ENCODE data around the gene SIK3. TPM values are rescaled to one million over a fixed set of nuclear protein-coding genes. Genes with fewer than 3 reads are reported as not detected.

Gene SIK3
- total RNA-seq, 1 experiment from 2014 or later: 10.0 TPM

DNA sequence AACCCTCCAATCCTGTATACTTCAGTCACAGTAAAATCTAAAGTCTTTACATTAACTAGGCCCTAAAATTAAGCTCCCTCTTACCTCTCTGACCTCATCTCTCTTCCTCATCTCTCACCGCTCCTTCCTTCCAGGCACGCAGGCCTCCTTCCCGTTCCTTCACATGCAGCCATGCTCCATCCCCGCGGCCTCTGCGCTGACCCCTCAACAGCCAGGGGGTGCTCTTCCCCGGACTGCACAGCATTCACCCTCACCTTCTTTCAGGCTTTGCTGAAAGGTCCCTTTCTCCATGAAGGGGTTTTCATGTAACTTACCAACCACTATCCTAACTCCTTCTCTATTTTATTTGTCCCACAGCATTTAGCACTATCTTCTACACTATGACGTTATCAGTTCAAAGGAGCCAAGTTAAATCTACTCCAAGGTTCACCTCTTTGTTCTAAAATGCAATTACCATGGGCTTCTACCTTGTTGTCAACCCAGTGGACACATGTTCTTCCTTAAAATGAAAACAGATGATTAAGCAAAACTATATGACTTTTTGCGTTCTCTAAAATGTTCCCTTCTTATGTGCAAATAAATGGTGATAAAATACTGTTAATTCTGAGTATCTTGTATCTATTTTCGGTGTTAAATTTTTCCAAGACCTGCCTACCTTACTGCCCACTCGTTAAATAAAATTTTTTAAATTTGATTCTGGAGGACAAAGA lies 203.0 kb downstream of the SIK3 start:
- no peak for DNase-seq (ENCODE audit: low spot score)

DNA sequence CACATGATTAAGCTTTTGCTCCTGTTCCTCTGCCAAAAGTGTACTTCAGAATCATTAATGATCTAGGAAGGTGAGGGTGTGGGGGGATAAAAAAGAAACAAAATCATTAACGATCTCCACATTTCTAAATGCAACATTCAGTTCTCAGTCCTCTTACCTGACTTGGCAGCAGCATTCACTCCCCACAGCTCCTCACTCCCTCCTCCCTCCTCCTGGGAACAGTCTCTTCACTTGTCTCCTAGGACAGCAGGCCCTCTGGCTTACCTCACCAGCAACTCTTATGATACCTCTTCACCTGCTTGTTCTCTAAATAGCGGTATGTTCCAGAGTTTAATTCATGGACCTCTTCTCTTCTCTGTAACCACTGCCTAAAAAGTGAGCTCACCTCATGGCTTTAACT lies 204.3 kb downstream of the SIK3 start:
- no peak for DNase-seq (ENCODE audit: low spot score)

DNA sequence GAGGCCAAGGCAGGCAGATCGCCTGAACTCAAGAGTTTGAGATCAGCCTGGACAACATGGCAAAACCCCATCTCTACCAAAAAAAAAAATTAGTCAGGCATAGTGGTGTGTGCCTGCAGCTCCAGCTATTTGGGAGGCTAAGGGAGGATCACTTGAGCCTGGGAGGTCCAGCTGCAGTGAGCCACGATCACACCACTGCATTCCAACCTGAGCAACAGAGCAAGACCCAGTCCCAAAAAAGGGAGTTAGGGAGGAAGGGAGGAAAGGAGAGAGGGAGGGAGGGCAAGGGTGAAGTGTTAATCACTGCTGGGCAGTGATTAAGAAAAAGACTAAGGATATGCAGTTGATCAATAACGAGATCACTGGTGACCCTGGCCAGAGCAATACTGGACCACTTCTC lies 204.8 kb downstream of the SIK3 start:
- no peak for DNase-seq (ENCODE audit: low spot score)

DNA sequence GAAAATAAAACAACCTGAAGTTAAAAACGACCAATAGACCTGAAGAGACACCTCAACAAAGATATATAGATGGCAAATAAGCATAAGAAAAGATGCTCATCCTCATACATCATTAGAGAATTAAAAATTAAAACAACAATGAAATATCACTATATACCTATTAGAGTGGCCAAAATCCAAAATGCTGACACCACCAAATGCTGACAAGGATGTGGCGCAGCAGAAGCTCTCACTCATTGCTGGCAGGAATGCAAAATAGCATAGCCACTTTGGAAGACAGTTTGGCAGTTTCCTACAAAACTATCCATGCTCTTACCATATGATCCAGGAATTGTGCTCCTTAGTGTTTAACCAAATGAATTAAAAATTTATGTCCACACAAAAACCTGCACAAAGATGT lies 205.9 kb downstream of the SIK3 start:
- no peak for DNase-seq (ENCODE audit: low spot score)

DNA sequence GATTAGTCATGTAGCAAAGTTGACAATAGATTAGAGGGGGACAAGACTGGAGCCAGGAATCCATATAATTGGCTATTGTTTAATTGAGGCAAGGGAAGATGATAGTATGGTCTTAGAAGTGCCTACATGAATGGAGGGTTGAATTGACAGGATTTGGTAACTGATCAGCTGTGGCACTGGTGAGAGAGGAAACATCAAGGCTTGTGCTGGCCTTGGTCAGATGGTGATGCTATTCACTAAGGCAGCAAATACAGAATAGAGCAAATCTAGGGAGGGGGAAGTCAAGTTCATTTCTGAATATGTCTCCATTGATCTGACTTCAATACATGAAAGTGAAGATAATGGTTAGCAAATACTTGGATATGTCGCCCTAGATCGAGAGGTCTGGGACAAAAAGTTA lies 206.5 kb downstream of the SIK3 start:
- DNase-seq (ENCODE audit: low spot score): no peak

DNA sequence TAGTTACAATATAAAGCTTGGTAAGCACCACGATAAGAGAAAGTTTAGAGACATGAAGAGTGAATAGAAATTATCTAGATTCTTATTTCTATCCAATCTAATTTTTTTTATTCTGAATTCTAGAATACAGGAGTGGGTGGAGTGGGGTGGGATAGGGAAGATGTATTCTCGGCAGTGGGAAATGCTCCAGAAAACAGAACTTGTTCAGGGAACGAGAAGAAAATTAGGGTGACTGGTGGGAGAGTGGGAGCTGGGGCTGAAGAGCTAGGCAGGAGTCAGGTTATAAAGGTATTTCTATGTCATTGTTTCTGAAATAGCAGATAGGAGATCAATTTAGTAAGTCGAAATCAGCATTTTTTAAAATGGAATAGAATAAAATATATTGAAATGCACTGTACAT lies 207.6 kb downstream of the SIK3 start:
- DNase-seq (ENCODE audit: low spot score): no peak

DNA sequence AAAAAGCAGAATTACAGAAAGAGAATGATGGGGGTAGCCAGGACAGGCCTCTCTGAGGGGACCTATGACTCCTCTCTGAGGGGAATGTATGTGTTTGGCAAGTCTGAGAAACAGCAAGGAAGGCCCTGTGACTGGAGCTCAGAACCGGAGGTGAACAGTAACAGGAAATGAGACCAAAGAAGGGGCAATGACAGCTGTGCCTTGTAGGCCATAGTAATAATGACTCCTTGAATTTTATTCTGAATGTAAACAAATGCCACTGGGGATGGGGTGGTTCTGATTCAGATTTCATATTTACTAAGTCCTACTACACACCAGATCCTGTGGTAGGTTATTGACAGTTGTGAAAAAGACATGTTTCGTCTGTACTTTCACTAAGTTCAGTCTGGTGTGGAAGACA lies 208.0 kb downstream of the SIK3 start:
- DNase-seq (ENCODE audit: low spot score): no peak

DNA sequence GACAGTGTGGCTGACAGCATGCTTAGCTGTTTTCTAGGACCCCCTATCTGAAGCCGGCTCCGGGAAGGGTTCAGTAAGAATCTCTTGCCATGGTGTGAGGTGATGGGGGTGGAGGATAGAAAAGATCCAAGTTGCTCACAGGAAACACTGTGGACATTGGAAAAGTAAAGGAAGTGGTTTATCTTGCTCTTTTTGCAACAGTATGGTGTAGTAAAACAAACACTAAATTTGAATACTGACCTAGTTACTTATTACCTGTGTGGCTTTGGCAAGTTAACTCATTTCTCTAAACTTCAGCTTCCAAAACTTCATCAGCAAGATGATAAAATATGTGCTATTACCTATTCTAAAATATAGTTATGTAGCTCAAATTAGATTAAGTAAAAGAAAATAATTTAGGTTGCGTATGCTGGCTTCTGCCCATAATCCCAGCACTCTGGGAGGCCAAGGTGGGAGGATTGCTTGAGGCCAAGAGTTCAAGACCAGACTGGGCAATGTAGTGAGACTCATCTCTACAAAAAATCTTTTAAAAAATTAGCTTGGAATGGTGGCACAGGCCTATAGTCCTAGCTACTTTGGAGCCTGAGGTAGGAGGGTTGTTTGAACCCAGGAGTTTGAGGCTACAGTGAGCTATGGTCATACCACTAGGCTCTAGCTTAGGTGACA lies 209.2 kb downstream of the SIK3 start:
- DNase-seq (ENCODE audit: low spot score): no peak

DNA sequence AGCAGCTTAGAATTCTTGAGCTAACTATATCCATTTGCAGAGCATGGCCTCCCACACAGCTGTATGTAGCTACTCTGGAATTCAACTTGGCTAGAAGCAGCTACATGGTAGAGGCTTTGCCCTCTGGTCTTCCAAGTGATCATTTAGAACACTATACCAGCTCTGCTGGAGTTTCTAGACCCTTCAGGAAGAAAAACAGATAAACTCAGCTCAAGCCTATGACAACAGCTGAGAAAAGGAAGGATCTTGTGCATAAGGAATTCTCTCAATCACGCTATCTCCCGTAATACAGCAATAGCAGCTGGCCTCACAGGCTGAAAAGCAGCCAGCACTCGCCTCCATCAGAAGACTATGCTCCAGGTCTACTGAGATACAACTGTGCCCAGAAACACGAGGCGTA lies 210.2 kb downstream of the SIK3 start:
- DNase-seq (ENCODE audit: low spot score): no peak

DNA sequence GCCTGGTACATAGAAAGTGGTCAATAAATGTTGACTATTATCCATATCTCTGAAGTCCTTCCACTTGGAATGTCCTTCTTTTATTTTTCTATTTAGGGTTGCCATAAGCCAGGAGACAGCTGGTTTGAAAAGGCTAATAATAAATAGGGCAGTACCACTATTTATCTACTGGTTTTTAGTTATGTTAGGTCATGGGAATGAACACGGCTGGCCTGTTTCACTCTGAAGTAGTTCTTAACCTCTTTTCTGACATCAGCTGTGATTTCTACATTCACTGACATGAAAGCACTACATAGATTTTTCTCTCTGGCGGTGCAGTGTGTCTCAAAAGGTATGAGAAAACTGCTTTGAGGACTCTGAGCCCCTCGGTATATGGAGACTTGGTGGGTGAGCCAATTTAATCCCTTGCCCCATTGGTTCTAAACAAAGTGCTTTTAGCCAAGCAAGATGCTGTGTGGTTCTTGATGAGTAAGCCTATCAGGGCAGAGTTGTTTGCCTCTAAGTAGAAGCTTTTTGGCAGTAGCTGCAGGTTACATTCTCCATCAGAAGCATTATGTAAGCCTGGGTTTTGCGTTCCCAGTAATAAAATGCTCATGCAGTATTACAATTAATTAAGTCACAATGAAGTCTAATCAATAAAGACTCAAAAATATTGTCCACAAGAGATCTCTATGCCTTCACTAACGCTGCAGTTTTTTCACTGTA lies 212.1 kb downstream of the SIK3 start:
- no peak for DNase-seq (ENCODE audit: low spot score)

DNA sequence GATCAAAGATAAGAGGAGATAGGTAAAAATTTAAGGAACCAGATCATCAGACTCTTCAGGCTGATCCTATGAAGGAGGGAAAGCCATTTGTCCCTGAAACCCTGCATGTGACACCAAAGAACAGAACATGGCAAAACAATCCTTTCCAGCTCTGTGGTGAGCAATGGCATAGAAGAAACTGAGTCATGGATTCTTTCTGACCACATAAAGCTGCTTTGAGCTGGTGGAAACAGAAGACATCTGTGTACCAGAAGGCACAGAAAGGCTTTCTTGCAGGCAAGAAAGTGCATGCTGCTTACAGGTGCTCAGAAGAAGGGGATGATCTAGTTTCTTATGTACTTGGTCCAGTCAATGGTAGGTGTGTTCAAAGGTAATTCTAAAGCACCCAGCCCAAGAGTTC lies 215.8 kb downstream of the SIK3 start:
- no peak for DNase-seq (ENCODE audit: low spot score)

DNA sequence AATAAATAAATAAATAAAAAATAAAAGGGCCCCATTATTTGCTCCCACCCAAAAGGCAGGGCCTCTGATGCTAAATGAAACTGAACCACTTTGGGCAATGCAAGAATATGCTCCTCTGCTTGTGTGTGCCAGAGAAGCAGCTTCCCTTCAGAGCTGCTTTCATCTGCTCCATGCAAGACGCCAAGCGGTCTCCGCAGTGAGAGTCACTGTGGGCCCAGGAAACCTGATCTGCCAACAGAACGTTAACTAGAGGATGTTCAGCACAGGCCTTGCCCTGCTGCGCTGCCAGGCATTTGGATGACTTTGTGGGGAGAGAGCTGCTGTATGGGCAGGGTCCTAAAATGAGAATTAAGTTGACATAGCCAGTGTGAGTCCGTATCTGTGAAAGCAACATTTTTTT lies 217.1 kb downstream of the SIK3 start:
- DNase-seq (ENCODE audit: low spot score): no peak

DNA sequence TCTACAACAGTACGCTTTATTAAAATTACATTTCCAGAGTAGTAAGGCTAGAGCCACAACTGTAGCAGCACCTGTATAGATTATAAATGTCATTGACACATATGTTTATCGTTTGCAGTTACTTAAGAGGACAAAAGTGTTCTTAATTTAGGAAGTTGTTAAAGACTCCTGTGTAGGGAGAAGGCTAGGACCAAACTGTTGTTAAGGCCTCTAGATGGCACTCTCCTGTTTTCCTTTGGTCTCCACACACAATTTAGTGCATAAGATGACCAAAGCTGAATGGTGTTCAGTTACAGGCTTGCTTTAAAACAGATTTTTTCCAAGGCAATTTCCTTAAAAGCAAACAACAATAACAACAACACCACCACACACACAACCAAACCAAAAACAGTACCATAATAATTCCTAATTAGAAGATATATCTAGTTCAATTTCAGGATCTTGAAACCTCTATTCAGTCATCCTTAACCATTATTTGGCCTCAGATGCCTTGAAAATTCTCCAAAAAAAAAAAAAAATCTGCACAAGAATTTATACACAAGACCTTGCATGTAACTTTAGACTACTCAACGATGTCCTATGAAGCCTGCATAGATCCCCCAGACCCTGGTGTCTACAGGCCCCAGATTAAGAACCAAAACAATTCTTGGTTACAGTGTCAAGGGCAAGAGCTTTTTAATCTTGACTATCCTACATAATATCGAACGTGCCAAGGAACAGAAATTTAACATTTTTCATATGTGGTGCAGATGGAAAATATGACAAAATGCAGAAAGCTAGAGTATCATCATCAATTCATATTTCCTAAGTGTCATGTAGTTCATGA lies 218.2 kb downstream of the SIK3 start:
- peak; percentile 80 for DNase-seq (ENCODE audit: low spot score)

DNA sequence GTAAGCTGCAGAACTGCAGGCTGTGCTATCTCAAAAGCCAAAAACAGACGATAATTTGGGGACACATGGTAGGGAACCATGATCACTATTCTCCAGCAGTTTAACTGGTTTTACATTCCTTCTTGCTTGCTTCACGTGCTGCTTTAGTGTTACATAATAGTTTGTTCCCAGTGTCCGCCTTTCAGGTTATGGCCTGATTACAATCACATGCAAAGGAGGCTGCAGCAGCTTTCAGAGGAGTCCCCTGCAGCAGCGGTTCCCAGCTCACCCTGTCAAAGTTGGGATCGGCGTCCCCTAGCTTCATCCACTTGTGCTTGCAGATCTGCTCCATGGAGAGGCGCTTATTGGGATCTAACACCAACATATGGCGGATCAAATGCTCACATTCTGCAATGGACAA lies 221.6 kb downstream of the SIK3 start:
- DNase-seq (ENCODE audit: low spot score): no peak

DNA sequence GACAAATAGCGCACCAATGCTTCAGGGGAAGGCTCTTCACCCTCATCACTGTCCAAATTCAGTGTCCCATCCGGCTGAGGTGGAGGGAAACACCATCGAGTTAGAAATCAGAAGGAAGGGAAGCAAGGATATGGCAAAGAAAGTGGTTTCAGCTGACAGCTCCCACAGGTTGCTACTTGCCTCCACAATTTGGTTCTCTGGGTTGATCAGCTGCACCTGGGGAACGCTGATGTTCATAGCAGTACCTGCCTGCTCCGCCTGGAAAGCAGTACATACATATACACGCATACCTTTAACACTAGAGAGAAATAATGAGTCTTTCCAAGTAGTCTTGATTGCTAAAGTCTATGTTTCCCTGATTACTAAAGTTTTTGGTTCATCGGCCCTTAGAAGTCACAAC lies 223.0 kb downstream of the SIK3 start:
- no peak for DNase-seq (ENCODE audit: low spot score)

DNA sequence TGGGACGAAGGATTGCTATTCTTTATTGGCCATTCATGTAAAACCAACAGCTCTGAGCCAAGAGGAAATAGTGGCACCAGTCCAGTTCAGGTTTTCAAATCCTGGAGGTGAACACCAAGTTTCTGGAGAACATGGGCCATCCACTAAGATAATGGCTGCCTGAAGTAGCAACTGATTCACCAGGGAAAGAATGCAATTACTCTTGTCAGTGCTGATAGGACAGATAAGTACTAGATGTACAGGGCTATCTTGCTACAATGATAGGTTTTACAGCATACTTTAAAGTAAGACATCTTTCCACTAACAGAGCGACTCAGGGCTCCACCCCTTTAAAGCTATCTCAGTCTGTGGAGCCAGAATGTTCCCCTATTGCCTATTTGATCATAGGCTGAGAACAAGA lies 224.0 kb downstream of the SIK3 start:
- no peak for DNase-seq (ENCODE audit: low spot score)

DNA sequence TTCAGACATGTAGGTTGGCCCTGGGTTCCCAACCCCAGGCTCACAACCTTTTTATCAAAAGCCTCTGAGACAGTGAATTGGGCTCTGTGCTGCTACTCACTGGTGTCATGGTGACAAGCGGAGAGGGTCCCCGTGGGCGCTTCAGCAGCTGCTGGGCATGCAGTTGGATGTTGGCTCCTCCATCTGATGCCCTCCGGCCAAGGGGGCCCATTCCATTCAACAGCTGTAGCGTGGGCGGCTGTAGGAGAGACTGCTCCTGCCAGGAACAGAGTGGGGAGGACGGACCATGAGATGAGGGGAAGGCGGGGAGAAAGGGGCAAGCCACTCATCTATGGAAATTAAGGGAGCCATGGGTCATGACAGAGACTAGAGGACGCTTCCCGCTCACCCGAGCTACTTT lies 224.8 kb downstream of the SIK3 start:
- no peak for DNase-seq (ENCODE audit: low spot score)

DNA sequence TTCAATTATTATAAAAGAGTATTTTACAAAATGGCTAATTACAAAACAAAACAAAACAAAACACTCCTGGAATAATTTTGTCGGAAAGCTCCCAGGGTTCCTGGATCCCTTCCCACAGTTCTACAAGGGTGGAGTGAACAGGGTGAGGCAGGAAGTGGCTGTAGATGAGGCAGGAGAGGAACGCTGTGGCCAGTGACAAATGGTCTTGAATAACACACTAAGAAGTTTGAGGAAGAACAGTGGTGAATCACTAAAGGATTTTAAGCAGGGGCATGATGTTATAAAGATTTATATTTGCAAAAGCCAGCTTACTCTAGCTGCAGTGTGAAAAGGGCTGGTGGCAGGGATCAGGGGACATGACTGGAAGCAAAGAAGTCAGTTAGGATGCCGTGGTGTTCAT lies 227.0 kb downstream of the SIK3 start:
- no peak for DNase-seq (ENCODE audit: low spot score)

DNA sequence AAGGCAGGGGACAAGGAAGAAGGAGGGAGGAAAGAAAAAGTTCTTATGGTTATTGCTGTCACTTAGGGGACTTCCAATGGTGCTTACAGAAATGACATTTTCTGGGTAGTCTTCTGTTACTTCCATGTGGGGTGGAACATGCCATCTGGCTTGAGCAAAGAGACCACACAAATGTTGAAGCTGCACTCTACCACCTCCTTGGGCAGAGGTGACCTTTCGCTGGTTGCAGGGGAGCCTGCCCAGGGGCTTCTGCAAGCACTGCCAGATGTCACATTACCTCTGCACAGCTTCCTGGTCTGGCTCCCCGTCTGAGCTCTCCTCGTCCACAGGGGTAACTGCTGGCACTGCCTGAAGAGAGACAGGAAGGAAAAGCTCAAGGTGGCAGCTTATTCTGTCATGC lies 228.2 kb downstream of the SIK3 start:
- DNase-seq (ENCODE audit: low spot score): no peak

DNA sequence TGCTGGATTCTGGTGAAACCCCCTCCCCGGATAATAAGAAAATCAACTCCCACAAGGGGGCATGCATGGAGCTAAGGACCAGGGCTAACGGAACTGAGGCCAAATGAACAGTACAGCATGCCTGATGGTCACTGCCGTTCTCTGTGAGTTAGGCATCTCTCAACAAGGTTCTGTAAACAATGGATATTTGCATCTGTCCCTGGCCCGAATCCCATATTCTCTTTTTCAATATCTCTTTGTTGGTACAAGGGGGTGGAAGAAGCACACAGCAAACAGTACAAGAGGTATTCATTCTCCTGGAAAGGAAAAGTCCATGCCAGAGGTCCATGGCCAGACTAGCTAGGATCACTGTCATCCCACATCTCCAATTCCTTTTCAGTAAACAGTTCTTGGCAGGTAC lies 228.6 kb downstream of the SIK3 start:
- no peak for DNase-seq (ENCODE audit: low spot score)

DNA sequence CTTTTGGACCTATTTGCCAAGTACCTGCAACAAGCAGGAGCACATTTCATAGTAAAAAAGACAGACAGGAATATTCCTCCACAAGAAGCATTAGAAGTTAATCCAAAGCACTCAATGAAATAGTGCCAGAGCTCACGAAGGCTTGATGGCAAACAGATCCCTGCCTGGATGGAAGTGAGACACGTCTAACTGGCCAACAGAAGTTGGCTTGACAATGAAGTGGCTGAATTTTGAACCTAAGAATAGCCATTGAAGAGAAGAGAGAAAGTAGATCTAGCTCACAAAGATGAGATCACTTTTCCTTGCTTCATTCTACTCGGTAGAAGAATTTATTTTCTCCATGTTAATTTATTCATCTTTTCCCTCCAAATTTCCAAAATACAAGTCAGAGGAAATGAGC lies 230.2 kb downstream of the SIK3 start:
- no peak for DNase-seq (ENCODE audit: low spot score)

DNA sequence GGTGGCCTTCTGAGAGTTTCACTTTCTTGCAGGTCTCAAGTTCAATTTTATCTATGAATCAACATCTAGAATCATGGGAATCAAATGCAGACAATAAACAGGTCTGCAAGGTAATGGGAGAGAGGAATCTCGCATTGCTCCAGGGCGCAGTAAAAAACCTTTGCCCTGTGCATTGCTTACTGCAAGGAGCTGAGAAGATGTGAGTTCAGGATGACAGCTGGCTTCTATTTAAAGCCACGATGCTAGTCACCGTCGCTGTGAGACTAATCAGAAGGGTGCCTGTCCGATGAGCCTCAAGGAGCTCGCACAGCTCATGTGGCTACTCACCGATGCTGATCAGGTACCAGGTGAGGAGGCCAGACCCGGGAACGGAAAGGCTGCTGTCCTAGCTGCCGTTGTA lies 230.6 kb downstream of the SIK3 start:
- no peak for DNase-seq (ENCODE audit: low spot score)
